Measurements from ENCODE around the gene TOMM20.

Gene TOMM20

GRCh38 chr1:235139315-235139714 lies 10.7 kb upstream of the TOMM20 start:
- Histone ChIP-seq H3K36me3 (ENCODE audit: low read depth) (peaks cover 53% of the 10 kb centered on the region), H3K4me3 (ENCODE audit: severe bottlenecking) (no peak overlapping the region), H3K9me3 (ENCODE audit: severe bottlenecking) (no peaks in the 10 kb centered on the region), H3K27ac (ENCODE audit: poor library complexity, severe bottlenecking) (no peak overlapping the region), H3K4me1 (ENCODE audit: insufficient read depth, poor library complexity, severe bottlenecking) (no peaks in the 10 kb centered on the region), H3K27me3 (ENCODE audit: insufficient read depth, poor library complexity, severe bottlenecking) (no peaks in the 10 kb centered on the region)
- no peak for TF ChIP-seq CTCF (IDR thresholded peaks at IDR 0.05; ENCODE audit: poor library complexity, severe bottlenecking)
- ATAC-seq (ENCODE audit: low read depth) (no peak), DNase-seq (ENCODE audit: low spot score) (no peak)

DNA sequence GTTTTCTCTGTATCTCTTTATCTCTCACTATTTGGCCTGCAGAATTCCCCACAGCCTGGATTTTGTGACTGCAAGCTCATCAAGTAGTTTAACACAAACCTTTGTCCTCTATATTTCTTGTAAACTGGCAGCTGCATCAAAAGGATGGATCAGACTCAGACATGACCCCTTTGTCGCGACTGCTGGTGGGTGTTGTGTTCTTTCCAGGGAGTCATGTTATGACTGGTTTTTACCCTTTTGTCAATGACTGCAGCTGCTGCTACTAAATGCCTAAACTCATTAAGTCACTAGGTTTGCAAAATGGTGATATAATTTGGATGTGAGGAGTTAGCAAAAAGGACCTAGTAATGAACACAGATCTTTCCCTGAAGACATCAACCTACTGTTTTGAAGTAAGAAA lies 10.2 kb upstream of the TOMM20 start:
- no peaks in the 10 kb centered on the region for H3K4me1 ChIP-seq (ENCODE audit: insufficient read depth, poor library complexity, severe bottlenecking)
- H3K27ac ChIP-seq (ENCODE audit: poor library complexity, severe bottlenecking), result no peak overlapping the region
- no peak for DNase-seq (ENCODE audit: low spot score)
- TF ChIP-seq CTCF (IDR thresholded peaks at IDR 0.05; ENCODE audit: poor library complexity, severe bottlenecking), result no peak
- H3K4me3 ChIP-seq (ENCODE audit: severe bottlenecking), result no peak overlapping the region
- no peaks in the 10 kb centered on the region for H3K9me3 ChIP-seq (ENCODE audit: severe bottlenecking)
- ATAC-seq (ENCODE audit: low read depth), result no peak
- no peaks in the 10 kb centered on the region for H3K27me3 ChIP-seq (ENCODE audit: insufficient read depth, poor library complexity, severe bottlenecking)
- peaks cover 56% of the 10 kb centered on the region for H3K36me3 ChIP-seq (ENCODE audit: low read depth)

DNA sequence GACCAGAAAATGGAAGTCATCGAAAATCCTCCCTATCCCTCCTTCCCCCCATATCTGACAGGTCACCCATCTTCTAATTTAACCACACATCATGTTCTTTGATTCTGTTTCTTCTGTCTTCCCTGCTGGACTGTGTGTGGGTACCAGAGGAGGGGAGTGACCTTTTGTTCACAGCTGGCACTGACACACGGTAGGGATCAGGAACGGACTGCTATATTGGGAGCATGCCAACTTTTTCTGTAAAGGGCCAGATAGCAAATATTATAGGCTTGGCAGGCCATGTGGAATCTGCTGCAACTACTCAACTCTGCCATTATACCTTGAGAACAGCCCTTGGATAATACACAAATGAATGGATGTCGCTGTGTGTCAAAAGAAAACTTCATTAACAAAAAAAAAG lies 7.5 kb upstream of the TOMM20 start:
- no peak for TF ChIP-seq CTCF (IDR thresholded peaks at IDR 0.05; ENCODE audit: poor library complexity, severe bottlenecking)
- peaks cover 48% of the 10 kb centered on the region for H3K36me3 ChIP-seq (ENCODE audit: low read depth)
- ATAC-seq (ENCODE audit: low read depth), result no peak
- H3K27ac ChIP-seq (ENCODE audit: poor library complexity, severe bottlenecking), result no peak overlapping the region
- no peaks in the 10 kb centered on the region for H3K27me3 ChIP-seq (ENCODE audit: insufficient read depth, poor library complexity, severe bottlenecking)
- H3K4me1 ChIP-seq (ENCODE audit: insufficient read depth, poor library complexity, severe bottlenecking), result no peaks in the 10 kb centered on the region
- no peaks in the 10 kb centered on the region for H3K9me3 ChIP-seq (ENCODE audit: severe bottlenecking)
- DNase-seq (ENCODE audit: low spot score), result no peak
- H3K4me3 ChIP-seq (ENCODE audit: severe bottlenecking), result no peak overlapping the region

DNA sequence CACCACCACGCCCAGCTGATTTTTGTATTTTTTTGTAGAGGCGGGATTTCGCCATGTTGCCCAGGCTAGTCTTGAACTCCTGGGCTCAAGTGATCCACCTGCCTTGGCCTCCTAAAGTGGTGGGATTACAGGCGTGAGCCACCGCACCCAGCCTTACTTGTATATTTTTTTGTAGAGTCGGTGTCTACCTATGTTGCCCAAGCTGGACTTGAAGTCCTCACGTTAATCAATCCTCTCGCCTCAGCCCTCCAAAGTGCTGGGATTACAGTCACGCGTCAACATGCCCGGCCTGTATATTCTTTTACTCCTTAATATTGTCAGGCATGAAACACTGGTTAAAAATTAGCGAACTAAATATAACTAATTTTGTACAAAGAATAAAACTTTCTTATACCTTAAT lies 5.5 kb upstream of the TOMM20 start:
- no peaks in the 10 kb centered on the region for H3K27me3 ChIP-seq (ENCODE audit: insufficient read depth, poor library complexity, severe bottlenecking)
- DNase-seq (ENCODE audit: low spot score) (no peak), ATAC-seq (ENCODE audit: low read depth) (no peak)
- peaks cover under 1% of the 10 kb centered on the region for H3K4me1 ChIP-seq (ENCODE audit: insufficient read depth, poor library complexity, severe bottlenecking)
- H3K9me3 ChIP-seq (ENCODE audit: severe bottlenecking), result no peaks in the 10 kb centered on the region
- H3K36me3 ChIP-seq (ENCODE audit: low read depth), result peaks cover 43% of the 10 kb centered on the region
- no peak for TF ChIP-seq CTCF (IDR thresholded peaks at IDR 0.05; ENCODE audit: poor library complexity, severe bottlenecking)
- H3K27ac ChIP-seq (ENCODE audit: poor library complexity, severe bottlenecking), result no peak overlapping the region
- no peak overlapping the region for H3K4me3 ChIP-seq (ENCODE audit: severe bottlenecking)

GRCh38 chr1:235133086-235133485 lies 4.4 kb upstream of the TOMM20 start:
- H3K4me1 ChIP-seq (ENCODE audit: insufficient read depth, poor library complexity, severe bottlenecking), result peaks cover 3% of the 10 kb centered on the region
- H3K36me3 ChIP-seq (ENCODE audit: low read depth), result peaks cover 34% of the 10 kb centered on the region
- no peaks in the 10 kb centered on the region for H3K9me3 ChIP-seq (ENCODE audit: severe bottlenecking)
- DNase-seq (ENCODE audit: low spot score), result no peak
- H3K27me3 ChIP-seq (ENCODE audit: insufficient read depth, poor library complexity, severe bottlenecking), result no peaks in the 10 kb centered on the region
- H3K27ac ChIP-seq (ENCODE audit: poor library complexity, severe bottlenecking), result no peak overlapping the region
- no peak for ATAC-seq (ENCODE audit: low read depth)
- H3K4me3 ChIP-seq (ENCODE audit: severe bottlenecking), result no peak overlapping the region
- no peak for TF ChIP-seq CTCF (IDR thresholded peaks at IDR 0.05; ENCODE audit: poor library complexity, severe bottlenecking)

All from RWPE2 (cell line).